H1 (cell line): ENCODE results near the gene PTPRG.

Experiments
- ATF3 ChIP-seq: IDR thresholded peaks from 2 replicates; pipeline ENCODE4 v1.6.1; 2011; ENCODE audit warnings: low read depth, mild to moderate bottlenecking, low read length; ENCODE audit not compliant: insufficient read depth
- CHD2 ChIP-seq: IDR thresholded peaks from 2 replicates; pipeline ENCODE4 v1.6.1; 2012; ENCODE audit warnings: low read length, improper control_type of control experiment
- CREB1 ChIP-seq: IDR thresholded peaks from 2 replicates; pipeline ENCODE4 v1.6.1; 2012; ENCODE audit warnings: inconsistent platforms
- CTCF ChIP-seq, 3 experiments: IDR thresholded peaks; 1 replicate in 2 of 3; 2 replicates in 1 of 3; pipeline versions ENCODE4 v1.5.1 to v1.6.1; 2011; ENCODE audit warnings: low read length in 3 of 3, mild to moderate bottlenecking in 3 of 3, inconsistent platforms in 2 of 3, low read depth in 1 of 3, moderate library complexity in 1 of 3; ENCODE audit not compliant: insufficient read depth in 1 of 3; ENCODE audit errors: control extremely low read depth in 1 of 3
- HDAC2 ChIP-seq, 2 experiments: fragments of 300-600 bp in 1 of 2; sonication (generic) in 1 of 2; IDR thresholded peaks; 2 replicates each; pipeline ENCODE4 v1.6.1; 2011 to 2012; ENCODE audit warnings: low read depth in 2 of 2, low read length in 2 of 2, mild to moderate bottlenecking in 2 of 2, moderate library complexity in 2 of 2, borderline replicate concordance in 1 of 2, inconsistent platforms in 1 of 2
- JUN ChIP-seq: IDR thresholded peaks from 2 replicates; pipeline ENCODE4 v1.6.1; 2011; ENCODE audit warnings: low read depth, mild to moderate bottlenecking, improper control_type of control experiment, low read length
- MAFK ChIP-seq: IDR thresholded peaks from 2 replicates; pipeline ENCODE4 v1.6.1; 2012; ENCODE audit warnings: low read depth, mild to moderate bottlenecking, improper control_type of control experiment, low read length
- RAD21 ChIP-seq, 2 experiments: IDR thresholded peaks in 1 of 2; conservative IDR thresholded peaks in 1 of 2; 2 replicates each; pipeline ENCODE4 v1.6.1; 2011; ENCODE audit warnings: low read depth in 2 of 2, low read length in 2 of 2, improper control_type of control experiment in 1 of 2, inconsistent platforms in 1 of 2, mild to moderate bottlenecking in 1 of 2, moderate library complexity in 1 of 2
- SP2 ChIP-seq: IDR thresholded peaks from 2 replicates; pipeline ENCODE4 v1.6.1; 2012; ENCODE audit warnings: mild to moderate bottlenecking, low read length, inconsistent platforms
- SRF ChIP-seq: IDR thresholded peaks from 2 replicates; pipeline ENCODE4 v1.6.1; 2011; ENCODE audit warnings: mild to moderate bottlenecking, low read depth, low read length, moderate library complexity
- SUZ12 ChIP-seq: fragments of 200-600 bp; sonication (generic); IDR thresholded peaks from 2 replicates; pipeline ENCODE4 v1.6.1; 2012; ENCODE audit warnings: mild to moderate bottlenecking, inconsistent platforms, low read length, moderate library complexity, mixed read lengths
- TF ChIP-seq, protein P1 (sequence below): IDR thresholded peaks from 2 replicates; pipeline ENCODE4 v1.6.1; 2012; ENCODE audit warnings: inconsistent platforms

DNA sequence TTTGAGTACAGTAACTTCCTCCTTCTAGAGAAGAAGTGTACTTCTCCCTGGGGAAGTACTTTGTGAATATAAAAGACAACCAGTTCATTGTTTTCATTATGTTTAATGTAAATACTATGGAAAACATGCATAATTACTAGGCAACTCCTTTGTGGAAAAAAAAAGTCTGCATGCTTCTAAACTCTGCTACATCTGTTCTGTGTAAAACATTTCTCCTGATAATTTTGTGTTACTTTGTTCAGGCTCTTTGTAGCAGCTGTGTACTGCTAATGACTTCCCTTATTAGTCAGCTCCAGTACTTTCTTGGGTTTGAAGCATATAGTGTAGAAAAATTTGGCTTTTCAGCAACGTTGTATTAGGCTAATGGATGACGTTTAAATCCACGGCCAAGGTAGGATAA lies 700.4 kb downstream of the PTPRG start:
- TF ChIP-seq ATF3 = no peak
- TF ChIP-seq CTCF (IDR thresholded peaks at IDR 0.05; ENCODE audit: control extremely low read depth in 1 of 3, insufficient read depth in 1 of 3, low read depth in 1 of 3, low read length in 3 of 3) = no peak
- no peak for TF ChIP-seq HDAC2 (IDR thresholded peaks at IDR 0.05; ENCODE audit: borderline replicate concordance in 1 of 2, low read depth in 2 of 2, low read length in 2 of 2)
- TF ChIP-seq MAFK = no peak
- no peak for TF ChIP-seq CREB1
- no peak for TF ChIP-seq RAD21 (IDR thresholded peaks at IDR 0.05 in 1 of 2, conservative IDR thresholded peaks at IDR 0.05 in 1 of 2; ENCODE audit: low read depth in 2 of 2, low read length in 2 of 2)
- TF ChIP-seq SP2 = no peak
- no peak for TF ChIP-seq SRF
- TF ChIP-seq SUZ12 = no peak
- no peak for TF ChIP-seq JUN
- TF ChIP-seq, protein P1, sequence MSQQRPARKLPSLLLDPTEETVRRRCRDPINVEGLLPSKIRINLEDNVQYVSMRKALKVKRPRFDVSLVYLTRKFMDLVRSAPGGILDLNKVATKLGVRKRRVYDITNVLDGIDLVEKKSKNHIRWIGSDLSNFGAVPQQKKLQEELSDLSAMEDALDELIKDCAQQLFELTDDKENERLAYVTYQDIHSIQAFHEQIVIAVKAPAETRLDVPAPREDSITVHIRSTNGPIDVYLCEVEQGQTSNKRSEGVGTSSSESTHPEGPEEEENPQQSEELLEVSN = no peak
- TF ChIP-seq CHD2 = no peak
